ENCODE data around the gene GARRE1. TPM values are rescaled to one million over a fixed set of nuclear protein-coding genes. Genes with fewer than 3 reads are reported as not detected.
A peak's percentile ranks its signal among the peaks of the same experiment; 100 is the strongest.

GARRE1 gene
- total and polyA plus RNA-seq, 2 of the 4 experiments (the other 2 are of a cell fraction) = 13.8 to 16.9 TPM

GRCh38 chr19:34237283-34237682 lies 17.1 kb upstream of the GARRE1 start:
- H3K4me1 ChIP-seq (ENCODE audit: control insufficient read depth, insufficient read depth, low read length) = peaks cover 16% of the 10 kb centered on the region
- H3K9me1 ChIP-seq (ENCODE audit: insufficient read depth, low read length) = peaks cover 14% of the 10 kb centered on the region
- H4K5ac ChIP-seq (ENCODE audit: low read depth, low read length) = no peak overlapping the region
- no peaks in the 10 kb centered on the region for H3K36me3 ChIP-seq (ENCODE audit: control insufficient read depth, insufficient read depth, low read length)
- H2BK15ac ChIP-seq (ENCODE audit: low read depth, low read length) = no peak overlapping the region
- no peak overlapping the region for H3K18ac ChIP-seq (ENCODE audit: low read depth, low read length)
- no peak overlapping the region for H3K4me2 ChIP-seq (ENCODE audit: low read depth, low read length)
- no peak for DNase-seq
- H3K4ac ChIP-seq (ENCODE audit: low read depth, low read length) = 0 out of 2 replicates have a peak overlapping the region, but pooled peaks have one; percentile 7
- H2AFZ ChIP-seq (replicated peaks; ENCODE audit: low read length, poor library complexity) = no peak overlapping the region
- WGBS, 2 experiments (ENCODE audit: extremely low coverage in 2 of 2, insufficient read length in 1 of 2) = 100% methylated on average over 1 of the region's 3 CpGs; no CpG with 5 or more reads in 1 of the 2 experiments
- no peak overlapping the region for H3K14ac ChIP-seq (replicated peaks; ENCODE audit: low read depth, low read length)
- dilution Hi-C loops (cut with HindIII; ENCODE audit: low sequenced_read_pairs, unreplicated experiment) (no loop called here), intact Hi-C loops (cut with micrococcal nuclease) (no loop called here), in situ Hi-C loops (cut with MboI; ENCODE audit: low sequenced_read_pairs) (loop anchor here (10.0 kb wide), 1 partner anchor 98 kb away; no protein-coding TSS in a partner anchor)
- no peak overlapping the region; the same call in 1 of the 2 replicates for H2BK120ac ChIP-seq (ENCODE audit: low read depth, low read length)
- peaks cover 21% of the 10 kb centered on the region for H4K20me1 ChIP-seq (ENCODE audit: insufficient read depth, low read length)
- ATAC-seq (ENCODE audit: low read depth) = no peak
- TF ChIP-seq BHLHE40 (IDR thresholded peaks at IDR 0.05; ENCODE audit: low read depth, low read length) (no peak), POLR2A (IDR thresholded peaks at IDR 0.05; ENCODE audit: low read depth, low read length) (no peak), RCOR1 (IDR thresholded peaks at IDR 0.05; ENCODE audit: insufficient replicate concordance, low read length) (no peak), FOS (IDR thresholded peaks at IDR 0.05; ENCODE audit: low read depth, low read length) (no peak), MAZ (IDR thresholded peaks at IDR 0.05; ENCODE audit: borderline replicate concordance, low read depth, low read length) (no peak), MAFK (IDR thresholded peaks at IDR 0.05; ENCODE audit: low read depth, low read length) (no peak), USF2 (IDR thresholded peaks at IDR 0.05; ENCODE audit: low read depth, low read length) (no peak), NFE2L2 (IDR thresholded peaks at IDR 0.05; ENCODE audit: low read depth, low read length) (no peak), RAD21 (IDR thresholded peaks at IDR 0.05; ENCODE audit: low read length) (no peak), RFX5 (IDR thresholded peaks at IDR 0.05; ENCODE audit: low read depth, low read length) (no peak), CEBPB (IDR thresholded peaks at IDR 0.05; ENCODE audit: low read depth, low read length) (no peak)
- no peak overlapping the region for H3K4me3 ChIP-seq (ENCODE audit: insufficient read depth, low read depth, low read length)
- H3K23ac ChIP-seq (ENCODE audit: low read depth, low read length) = no peak overlapping the region
- no peak overlapping the region for H3K56ac ChIP-seq (ENCODE audit: extremely low read depth, insufficient read depth, low read length)
- H2BK5ac ChIP-seq (ENCODE audit: low read depth, low read length, poor library complexity, severe bottlenecking) = no peak overlapping the region
- ChIA-PET CTCF (interaction anchor here (0.9 to 1.0 kb wide), 2 partner anchors 11 to 63 kb away, joined by 3 read pairs; no protein-coding TSS in a partner anchor), POLR2A (ENCODE audit: unreplicated experiment) (no interaction called here)
- no TSS peak for BruUV-seq (replicated peaks)
- H2BK20ac ChIP-seq (ENCODE audit: low read depth, low read length) = no peak overlapping the region
- H3K79me1 ChIP-seq (ENCODE audit: low read depth in 1 of 2, low read length in 2 of 2) = peaks cover 9 to 32% of the 10 kb centered on the region in 2 experiments; a peak in 2 of 4 replicates
- H3K27me3 ChIP-seq (ENCODE audit: control insufficient read depth, insufficient read depth, low read length) = no peaks in the 10 kb centered on the region
- H2AK5ac ChIP-seq (ENCODE audit: low read depth, low read length) = no peak overlapping the region
- no peak overlapping the region for H4K91ac ChIP-seq (ENCODE audit: insufficient read depth, low read depth, low read length)
- H2AK9ac ChIP-seq (replicated peaks; ENCODE audit: low read depth, low read length, poor library complexity) = no peak overlapping the region
- H4K8ac ChIP-seq (ENCODE audit: low read depth in 2 of 2, low read length in 2 of 2) = no peak overlapping the region
- no peak overlapping the region for H3K27ac ChIP-seq (ENCODE audit: insufficient read depth, low read length)
- H3K9me3 ChIP-seq (ENCODE audit: control insufficient read depth, insufficient read depth, low read length) = no peaks in the 10 kb centered on the region
- H3K9ac ChIP-seq (ENCODE audit: low read depth, low read length) = no peak overlapping the region

Data from IMR-90 (cell line).